WTC11 (cell line): Measurements from ENCODE around the gene HHAT. TPM values are rescaled to one million over a fixed set of nuclear protein-coding genes. Genes with fewer than 3 reads are reported as not detected.

Experiments used
- ATAC-seq: fragments of 200-7000 bp; cut with Tn5 transposase; 2 replicates; pipeline ENCODE4 v1.10.0; 2021; ENCODE audit warnings: mild to moderate bottlenecking, moderate library complexity
- CTCF ChIA-PET: fragments of 300-600 bp; sonication (Branson Sonifier 250); formaldehyde crosslinking; loops from one replicate; lab custom pipeline; 2021; ENCODE audit warnings: antibody characterized with exemption; lab: Charles Lee
- POLR2A ChIA-PET: fragments of 350-600 bp; sonication (Branson Sonifier 250); formaldehyde crosslinking; loops from one replicate; lab custom pipeline; 2021; ENCODE audit warnings: antibody characterized with exemption; lab: Charles Lee
- DNase-seq: peaks from one replicate; pipeline ENCODE4 v3.0.0; 2021; ENCODE audit warnings: low spot score
- H3K27ac Mint-ChIP-seq: 2 replicates; pipeline ENCODE4 v1.8.0; 2021; ENCODE audit warnings: mixed read lengths
- H3K27me3 Mint-ChIP-seq: 2 replicates; pipeline ENCODE4 v1.8.0; 2021; ENCODE audit warnings: low read depth, mild to moderate bottlenecking, moderate library complexity, mixed read lengths
- H3K36me3 Mint-ChIP-seq: 2 replicates; pipeline ENCODE4 v1.8.0; 2021; ENCODE audit warnings: mixed read lengths
- H3K4me1 Mint-ChIP-seq: 2 replicates; pipeline ENCODE4 v1.8.0; 2022; ENCODE audit warnings: mixed read lengths
- H3K4me3 Mint-ChIP-seq: 2 replicates; pipeline ENCODE4 v1.8.0; 2021; ENCODE audit warnings: mild to moderate bottlenecking, moderate library complexity, mixed read lengths
- H3K9me3 Mint-ChIP-seq: 2 replicates; pipeline ENCODE4 v1.8.0; 2021; ENCODE audit warnings: mixed read lengths
- CBFB ChIP-seq: sonication (generic); formaldehyde crosslinking; IDR thresholded peaks from 2 replicates; pipeline ENCODE4 v1.8.1; 2022; ENCODE audit warnings: mild to moderate bottlenecking, low read depth, missing genetic modification reagents
- ELF4 ChIP-seq: sonication (generic); formaldehyde crosslinking; IDR thresholded peaks from 2 replicates; pipeline ENCODE4 v1.8.1; 2022; ENCODE audit warnings: low read depth, mild to moderate bottlenecking, moderate library complexity, missing genetic modification reagents
- FOXP1 ChIP-seq: sonication (generic); formaldehyde crosslinking; IDR thresholded peaks from 2 replicates; pipeline ENCODE4 v1.8.0; 2022; ENCODE audit warnings: missing genetic modification reagents, mild to moderate bottlenecking, moderate library complexity, borderline replicate concordance
- GABPB1 ChIP-seq: sonication (generic); formaldehyde crosslinking; IDR thresholded peaks from 2 replicates; pipeline ENCODE4 v1.8.1; 2023; ENCODE audit warnings: mild to moderate bottlenecking, missing genetic modification reagents
- MXD4 ChIP-seq: fragments of 250-450 bp; sonication (Bioruptor Pico); IDR thresholded peaks from 2 replicates; pipeline ENCODE4 v1.8.0; 2021; ENCODE audit warnings: mild to moderate bottlenecking, moderate library complexity, borderline replicate concordance
- NFATC4 ChIP-seq: fragments of 250-450 bp; sonication (Bioruptor Pico); IDR thresholded peaks from 2 replicates; pipeline ENCODE4 v1.9.0; 2021; ENCODE audit warnings: mild to moderate bottlenecking
- NFYB ChIP-seq: sonication (generic); formaldehyde crosslinking; conservative IDR thresholded peaks from 2 replicates; pipeline ENCODE4 v1.8.0; 2022; ENCODE audit warnings: low read depth, missing genetic modification reagents
- NR2C2 ChIP-seq: sonication (generic); formaldehyde crosslinking; IDR thresholded peaks from 2 replicates; pipeline ENCODE4 v1.8.0; 2022; ENCODE audit warnings: mild to moderate bottlenecking, missing genetic modification reagents
- NR3C1 ChIP-seq: sonication (generic); formaldehyde crosslinking; conservative IDR thresholded peaks from 2 replicates; pipeline ENCODE4 v1.8.1; 2023; ENCODE audit warnings: low read depth, mild to moderate bottlenecking, missing genetic modification reagents
- SP1 ChIP-seq: sonication (generic); formaldehyde crosslinking; conservative IDR thresholded peaks from 2 replicates; pipeline ENCODE4 v1.8.1; 2022; ENCODE audit warnings: missing genetic modification reagents
- TEAD1 ChIP-seq: sonication (generic); formaldehyde crosslinking; IDR thresholded peaks from 2 replicates; pipeline ENCODE4 v1.8.0; 2022; ENCODE audit warnings: mild to moderate bottlenecking, missing genetic modification reagents
- ZNF263 ChIP-seq: sonication (generic); formaldehyde crosslinking; IDR thresholded peaks from 2 replicates; pipeline ENCODE4 v1.8.1; 2022; ENCODE audit warnings: low read depth, mild to moderate bottlenecking, moderate library complexity, missing genetic modification reagents
- ZNF317 ChIP-seq: sonication (generic); formaldehyde crosslinking; IDR thresholded peaks from 2 replicates; pipeline ENCODE4 v1.8.1; 2023; ENCODE audit warnings: low read depth, mild to moderate bottlenecking, moderate library complexity, missing genetic modification reagents, borderline replicate concordance
- total RNA-seq: library from RNA; stranded (reverse); gene quantifications from 3 replicates; pipeline ENCODE4 v1.2.3, GENCODE V29; 2021
- TF ChIP-seq, protein P1 (sequence below): sonication (generic); formaldehyde crosslinking; IDR thresholded peaks from 2 replicates; pipeline ENCODE4 v1.8.0; 2022; ENCODE audit warnings: missing genetic modification reagents
- TF ChIP-seq, protein P2 (sequence below): fragments of 250-450 bp; sonication (Bioruptor Pico); conservative IDR thresholded peaks from 2 replicates; pipeline ENCODE4 v1.9.0; 2021; ENCODE audit warnings: mild to moderate bottlenecking
- TF ChIP-seq, protein P3 (sequence below): sonication (generic); formaldehyde crosslinking; IDR thresholded peaks from 2 replicates; pipeline ENCODE4 v1.8.0; 2022; ENCODE audit warnings: mild to moderate bottlenecking, missing genetic modification reagents
- TF ChIP-seq, protein P4 (sequence below): sonication (generic); formaldehyde crosslinking; IDR thresholded peaks from 2 replicates; pipeline ENCODE4 v1.8.1; 2022; ENCODE audit warnings: mild to moderate bottlenecking, moderate library complexity, missing genetic modification reagents
- TF ChIP-seq, protein P5 (sequence below): sonication (generic); formaldehyde crosslinking; IDR thresholded peaks from 2 replicates; pipeline ENCODE4 v1.8.1; 2023; ENCODE audit warnings: mild to moderate bottlenecking, missing genetic modification reagents
- TF ChIP-seq, protein P6 (sequence below): sonication (generic); formaldehyde crosslinking; IDR thresholded peaks from 2 replicates; pipeline ENCODE4 v1.8.1; 2023; ENCODE audit warnings: mild to moderate bottlenecking, missing genetic modification reagents, moderate library complexity
- TF ChIP-seq, protein P7 (sequence below): sonication (generic); formaldehyde crosslinking; IDR thresholded peaks from 2 replicates; pipeline ENCODE4 v1.8.0; 2022; ENCODE audit warnings: mild to moderate bottlenecking, missing genetic modification reagents

Gene HHAT
- total RNA-seq, 1 experiment from 2014 or later, result 0.39 TPM

DNA sequence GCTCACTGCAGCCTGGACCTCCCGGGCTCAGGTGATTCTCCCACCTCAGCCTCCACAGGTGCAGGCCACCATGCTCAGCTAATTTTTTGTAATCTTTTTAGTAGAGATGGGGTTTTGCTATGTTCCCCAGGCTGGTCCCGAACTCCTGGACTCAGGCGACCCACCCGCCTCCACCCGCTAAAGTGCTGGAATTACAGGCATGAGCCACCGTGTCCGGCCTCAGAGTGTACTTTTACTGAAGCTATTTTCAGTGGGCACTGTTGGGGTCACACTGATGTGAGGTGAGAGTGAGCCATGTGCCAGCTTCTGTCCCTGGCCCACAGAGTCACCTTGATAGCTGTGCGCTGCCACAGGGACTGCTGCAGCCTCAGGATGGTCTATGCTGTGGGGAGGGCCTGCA is 25.3 kb upstream of the HHAT start:
- H3K9me3 Mint-ChIP-seq, result no peaks in the 10 kb centered on the region; the same call in 1 of the 2 replicates
- peaks cover 17% of the 10 kb centered on the region for H3K4me1 Mint-ChIP-seq
- no peak for DNase-seq
- no peak for TF ChIP-seq NFYB (CRISPR knock-in tag)
- no peak for TF ChIP-seq NR2C2 (CRISPR knock-in tag)
- TF ChIP-seq GABPB1 (CRISPR knock-in tag), result no peak
- TF ChIP-seq MXD4 (CRISPR knock-in tag), result no peak
- TF ChIP-seq, protein P1, sequence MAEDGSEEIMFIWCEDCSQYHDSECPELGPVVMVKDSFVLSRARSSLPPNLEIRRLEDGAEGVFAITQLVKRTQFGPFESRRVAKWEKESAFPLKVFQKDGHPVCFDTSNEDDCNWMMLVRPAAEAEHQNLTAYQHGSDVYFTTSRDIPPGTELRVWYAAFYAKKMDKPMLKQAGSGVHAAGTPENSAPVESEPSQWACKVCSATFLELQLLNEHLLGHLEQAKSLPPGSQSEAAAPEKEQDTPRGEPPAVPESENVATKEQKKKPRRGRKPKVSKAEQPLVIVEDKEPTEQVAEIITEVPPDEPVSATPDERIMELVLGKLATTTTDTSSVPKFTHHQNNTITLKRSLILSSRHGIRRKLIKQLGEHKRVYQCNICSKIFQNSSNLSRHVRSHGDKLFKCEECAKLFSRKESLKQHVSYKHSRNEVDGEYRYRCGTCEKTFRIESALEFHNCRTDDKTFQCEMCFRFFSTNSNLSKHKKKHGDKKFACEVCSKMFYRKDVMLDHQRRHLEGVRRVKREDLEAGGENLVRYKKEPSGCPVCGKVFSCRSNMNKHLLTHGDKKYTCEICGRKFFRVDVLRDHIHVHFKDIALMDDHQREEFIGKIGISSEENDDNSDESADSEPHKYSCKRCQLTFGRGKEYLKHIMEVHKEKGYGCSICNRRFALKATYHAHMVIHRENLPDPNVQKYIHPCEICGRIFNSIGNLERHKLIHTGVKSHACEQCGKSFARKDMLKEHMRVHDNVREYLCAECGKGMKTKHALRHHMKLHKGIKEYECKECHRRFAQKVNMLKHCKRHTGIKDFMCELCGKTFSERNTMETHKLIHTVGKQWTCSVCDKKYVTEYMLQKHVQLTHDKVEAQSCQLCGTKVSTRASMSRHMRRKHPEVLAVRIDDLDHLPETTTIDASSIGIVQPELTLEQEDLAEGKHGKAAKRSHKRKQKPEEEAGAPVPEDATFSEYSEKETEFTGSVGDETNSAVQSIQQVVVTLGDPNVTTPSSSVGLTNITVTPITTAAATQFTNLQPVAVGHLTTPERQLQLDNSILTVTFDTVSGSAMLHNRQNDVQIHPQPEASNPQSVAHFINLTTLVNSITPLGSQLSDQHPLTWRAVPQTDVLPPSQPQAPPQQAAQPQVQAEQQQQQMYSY (CRISPR knock-in tag), result no peak
- TF ChIP-seq, protein P2, sequence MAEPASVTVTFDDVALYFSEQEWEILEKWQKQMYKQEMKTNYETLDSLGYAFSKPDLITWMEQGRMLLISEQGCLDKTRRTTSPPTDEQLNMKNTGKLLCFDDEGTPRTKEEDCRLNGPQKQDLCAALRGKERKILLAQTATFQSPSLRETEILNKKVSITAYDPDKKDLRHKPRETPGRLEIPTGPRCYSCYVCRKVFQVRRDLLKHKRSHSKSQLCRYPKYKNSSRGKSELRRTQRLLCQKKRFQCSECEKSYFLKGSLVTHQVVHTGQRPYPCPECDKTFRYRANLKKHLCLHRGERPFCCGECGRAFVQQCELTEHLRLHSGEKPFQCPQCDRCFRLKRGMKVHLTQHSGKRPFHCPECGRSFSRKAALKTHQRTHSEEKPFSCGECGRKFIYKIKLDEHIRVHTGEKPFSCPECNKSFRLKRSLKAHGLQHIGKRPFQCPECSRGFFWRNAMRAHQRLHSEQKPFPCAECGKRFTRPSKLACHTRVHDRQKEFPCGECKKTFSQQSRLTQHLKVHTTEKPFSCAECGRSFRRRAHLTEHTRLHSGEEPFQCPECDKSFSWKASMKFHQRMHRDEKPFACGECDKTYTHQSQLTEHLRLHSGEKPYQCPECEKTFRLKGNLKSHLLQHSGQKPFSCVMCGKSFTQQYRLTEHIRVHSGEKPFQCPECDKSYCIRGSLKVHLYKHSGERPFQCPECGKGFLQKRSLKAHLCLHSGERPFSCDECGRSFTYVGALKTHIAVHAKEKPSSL (CRISPR knock-in tag), result no peak
- TF ChIP-seq NR3C1 (CRISPR knock-in tag), result no peak
- TF ChIP-seq CBFB (CRISPR knock-in tag), result no peak
- TF ChIP-seq, protein P3, sequence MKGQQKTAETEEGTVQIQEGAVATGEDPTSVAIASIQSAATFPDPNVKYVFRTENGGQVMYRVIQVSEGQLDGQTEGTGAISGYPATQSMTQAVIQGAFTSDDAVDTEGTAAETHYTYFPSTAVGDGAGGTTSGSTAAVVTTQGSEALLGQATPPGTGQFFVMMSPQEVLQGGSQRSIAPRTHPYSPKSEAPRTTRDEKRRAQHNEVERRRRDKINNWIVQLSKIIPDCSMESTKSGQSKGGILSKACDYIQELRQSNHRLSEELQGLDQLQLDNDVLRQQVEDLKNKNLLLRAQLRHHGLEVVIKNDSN, result no peak
- no peak for TF ChIP-seq SP1 (CRISPR knock-in tag)
- TF ChIP-seq, protein P4, sequence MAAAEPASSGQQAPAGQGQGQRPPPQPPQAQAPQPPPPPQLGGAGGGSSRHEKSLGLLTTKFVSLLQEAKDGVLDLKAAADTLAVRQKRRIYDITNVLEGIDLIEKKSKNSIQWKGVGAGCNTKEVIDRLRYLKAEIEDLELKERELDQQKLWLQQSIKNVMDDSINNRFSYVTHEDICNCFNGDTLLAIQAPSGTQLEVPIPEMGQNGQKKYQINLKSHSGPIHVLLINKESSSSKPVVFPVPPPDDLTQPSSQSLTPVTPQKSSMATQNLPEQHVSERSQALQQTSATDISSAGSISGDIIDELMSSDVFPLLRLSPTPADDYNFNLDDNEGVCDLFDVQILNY (CRISPR knock-in tag), result no peak
- no peak for TF ChIP-seq TEAD1 (CRISPR knock-in tag)
- no peak for TF ChIP-seq ELF4
- TF ChIP-seq NFATC4 (CRISPR knock-in tag), result no peak
- TF ChIP-seq, protein P5, sequence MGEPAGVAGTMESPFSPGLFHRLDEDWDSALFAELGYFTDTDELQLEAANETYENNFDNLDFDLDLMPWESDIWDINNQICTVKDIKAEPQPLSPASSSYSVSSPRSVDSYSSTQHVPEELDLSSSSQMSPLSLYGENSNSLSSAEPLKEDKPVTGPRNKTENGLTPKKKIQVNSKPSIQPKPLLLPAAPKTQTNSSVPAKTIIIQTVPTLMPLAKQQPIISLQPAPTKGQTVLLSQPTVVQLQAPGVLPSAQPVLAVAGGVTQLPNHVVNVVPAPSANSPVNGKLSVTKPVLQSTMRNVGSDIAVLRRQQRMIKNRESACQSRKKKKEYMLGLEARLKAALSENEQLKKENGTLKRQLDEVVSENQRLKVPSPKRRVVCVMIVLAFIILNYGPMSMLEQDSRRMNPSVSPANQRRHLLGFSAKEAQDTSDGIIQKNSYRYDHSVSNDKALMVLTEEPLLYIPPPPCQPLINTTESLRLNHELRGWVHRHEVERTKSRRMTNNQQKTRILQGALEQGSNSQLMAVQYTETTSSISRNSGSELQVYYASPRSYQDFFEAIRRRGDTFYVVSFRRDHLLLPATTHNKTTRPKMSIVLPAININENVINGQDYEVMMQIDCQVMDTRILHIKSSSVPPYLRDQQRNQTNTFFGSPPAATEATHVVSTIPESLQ (CRISPR knock-in tag), result no peak
- TF ChIP-seq, protein P6, sequence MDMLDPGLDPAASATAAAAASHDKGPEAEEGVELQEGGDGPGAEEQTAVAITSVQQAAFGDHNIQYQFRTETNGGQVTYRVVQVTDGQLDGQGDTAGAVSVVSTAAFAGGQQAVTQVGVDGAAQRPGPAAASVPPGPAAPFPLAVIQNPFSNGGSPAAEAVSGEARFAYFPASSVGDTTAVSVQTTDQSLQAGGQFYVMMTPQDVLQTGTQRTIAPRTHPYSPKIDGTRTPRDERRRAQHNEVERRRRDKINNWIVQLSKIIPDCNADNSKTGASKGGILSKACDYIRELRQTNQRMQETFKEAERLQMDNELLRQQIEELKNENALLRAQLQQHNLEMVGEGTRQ (CRISPR knock-in tag), result no peak
- TF ChIP-seq FOXP1, result no peak
- TF ChIP-seq ZNF317 (CRISPR knock-in tag), result no peak
- TF ChIP-seq, protein P7, sequence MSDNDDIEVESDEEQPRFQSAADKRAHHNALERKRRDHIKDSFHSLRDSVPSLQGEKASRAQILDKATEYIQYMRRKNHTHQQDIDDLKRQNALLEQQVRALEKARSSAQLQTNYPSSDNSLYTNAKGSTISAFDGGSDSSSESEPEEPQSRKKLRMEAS (CRISPR knock-in tag), result no peak
- TF ChIP-seq ZNF263 (CRISPR knock-in tag), result no peak
- no peak for ATAC-seq
- H3K4me3 Mint-ChIP-seq, result no peak overlapping the region
- no peaks in the 10 kb centered on the region for H3K36me3 Mint-ChIP-seq
- ChIA-PET CTCF (no interaction called here), POLR2A (no interaction called here)
- H3K27me3 Mint-ChIP-seq, result no peaks in the 10 kb centered on the region
- no peak overlapping the region for H3K27ac Mint-ChIP-seq
